Hematopoietic multipotent progenitor cell treated with erythropoietin and hydrocortisone succinate and interleukin-3 and kit ligand, for 6 days (in vitro differentiated cells): Measurements from ENCODE around the gene DARS1.
"Not testable (repeated sequence)": the region's sequence is repeated elsewhere in the genome, so short reads cannot be mapped to it uniquely, and the experiment has no call there.

Source experiments
- DNase-seq: peaks from one replicate; pipeline ENCODE4 v3.0.0-alpha.2; 2015

DARS1 gene

DNA sequence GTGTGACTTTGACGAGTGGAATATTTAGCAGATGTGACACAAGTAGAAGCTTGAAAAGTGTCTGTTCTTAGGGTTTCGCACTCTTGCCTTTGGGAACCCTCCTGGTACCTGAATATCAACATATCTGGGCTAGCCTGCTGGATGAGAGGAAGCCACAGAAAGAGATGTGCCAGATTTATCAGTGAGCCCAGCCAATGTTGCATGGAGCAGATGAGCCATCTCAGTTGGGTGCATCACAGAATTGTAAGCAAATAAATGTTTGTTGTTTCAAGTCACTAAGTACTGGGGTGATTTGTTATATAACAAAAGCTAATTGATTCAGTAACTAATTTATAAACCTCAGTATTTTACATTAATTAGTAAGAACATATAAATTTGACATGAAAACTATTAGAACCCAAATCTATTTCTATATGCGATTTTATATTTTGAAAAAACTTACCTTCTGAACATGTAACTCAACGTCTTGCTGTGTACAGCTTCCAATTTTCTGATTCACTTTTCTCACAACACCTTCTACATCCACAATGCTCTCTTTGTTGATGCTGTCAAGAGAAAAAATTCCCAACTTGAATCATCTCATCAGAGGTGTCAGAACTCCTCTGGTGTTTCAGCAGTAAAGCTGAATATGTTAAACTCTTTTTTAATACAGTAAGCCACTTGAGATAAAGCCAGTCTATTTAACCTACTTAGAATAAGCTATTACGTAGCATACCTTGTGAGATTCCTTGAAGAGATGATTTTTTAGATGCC, 42.3 kb downstream of the DARS1 start:
- no peak for DNase-seq

- DNase-seq, result no peak
These were observed 48.9 kb downstream of the DARS1 start for GRCh38 chr2:135936524-135936923.

DNA sequence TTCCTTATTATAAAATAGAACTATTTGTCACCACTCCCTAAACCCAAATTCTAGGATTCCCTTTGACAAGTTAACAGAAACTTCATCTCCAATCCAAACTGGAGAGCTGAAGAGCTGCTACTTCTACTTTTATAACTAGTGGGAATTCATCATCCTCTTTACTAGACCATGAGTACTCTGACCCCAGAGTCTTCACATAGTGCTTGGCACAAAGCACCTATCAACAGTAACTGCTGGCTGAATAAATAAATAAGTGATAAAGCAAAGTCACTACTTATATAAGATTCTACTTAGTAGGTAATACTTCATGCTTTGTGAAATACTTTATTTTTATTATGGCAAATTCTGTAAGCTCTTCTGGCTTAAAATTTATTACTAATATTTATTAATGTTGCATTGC, 49.5 kb downstream of the DARS1 start:
- DNase-seq, result no peak

GRCh38 chr2:135931776-135932443, 53.5 kb downstream of the DARS1 start:
- DNase-seq, result peak; percentile 60

DNA sequence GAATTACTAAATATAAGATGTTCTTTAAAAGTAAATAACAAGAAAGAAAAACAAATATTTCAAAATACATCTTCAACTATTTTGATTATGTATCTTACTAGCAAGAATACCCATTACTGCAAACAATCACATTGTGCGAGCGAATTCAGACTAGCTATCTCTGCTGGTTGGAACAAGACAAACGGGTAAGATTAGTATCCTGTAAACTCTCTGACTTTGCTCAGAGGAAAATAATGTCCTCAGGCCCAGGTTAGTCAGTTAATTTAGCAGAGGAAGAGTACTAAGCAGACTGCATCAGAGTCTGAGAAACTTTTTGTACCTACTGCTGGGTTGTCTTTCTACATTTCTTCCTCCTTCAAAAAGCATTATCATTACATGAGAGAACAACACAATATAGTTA, 58.8 kb downstream of the DARS1 start:
- no peak for DNase-seq

- no peak for DNase-seq
These were observed 59.9 kb downstream of the DARS1 start for GRCh38 chr2:135925571-135925970.

- DNase-seq, result peak; percentile 73
These were observed 69.2 kb downstream of the DARS1 start for GRCh38 chr2:135916207-135916606.

DNA sequence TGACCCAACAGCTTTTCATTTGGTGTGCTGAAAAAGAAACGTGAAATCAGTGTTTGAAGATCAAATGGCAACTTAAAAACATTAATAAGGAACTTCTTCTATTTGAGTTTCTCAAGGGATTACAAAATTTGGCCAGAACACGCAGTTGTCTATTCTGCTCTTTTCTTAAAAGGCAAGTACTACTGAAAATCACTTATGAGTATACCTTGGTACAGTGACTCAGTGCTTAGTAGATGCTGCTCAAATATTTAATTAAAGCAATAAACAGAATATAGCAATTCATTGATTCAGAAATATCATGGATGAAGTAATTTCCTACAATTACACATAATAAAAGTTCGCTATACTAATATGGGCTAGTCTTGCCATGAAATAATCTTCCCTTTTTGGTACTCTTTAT, 70.9 kb downstream of the DARS1 start:
- DNase-seq, result no peak

- peak; percentile 84 for DNase-seq
These were observed 71.6 kb downstream of the DARS1 start for GRCh38 chr2:135913727-135914365.

DNA sequence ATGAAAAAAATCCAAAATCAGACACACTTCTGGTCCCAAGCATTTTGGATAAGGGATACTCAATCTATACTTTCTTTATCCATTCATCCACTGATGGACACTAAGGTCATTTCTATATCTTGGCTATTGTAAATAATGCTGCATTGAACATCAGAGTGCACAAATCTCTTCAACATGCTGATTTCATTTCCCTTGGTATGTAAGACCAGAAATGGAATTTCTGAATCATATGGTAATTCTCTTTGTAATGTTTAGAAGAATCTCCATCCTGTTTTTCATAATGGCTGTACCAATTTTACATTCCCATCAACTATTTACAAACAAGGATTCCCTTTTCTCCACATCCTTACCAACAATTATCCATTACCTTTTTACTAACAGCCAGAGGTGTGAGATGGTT, 75.5 kb downstream of the DARS1 start:
- DNase-seq, result no peak

GRCh38 chr2:135905679-135906078, 79.7 kb downstream of the DARS1 start:
- DNase-seq, result no peak

- DNase-seq, result peak; percentile 57
These were observed 81.0 kb downstream of the DARS1 start for GRCh38 chr2:135904341-135904989.

GRCh38 chr2:135903650-135904049, 81.8 kb downstream of the DARS1 start:
- no peak for DNase-seq

DNA sequence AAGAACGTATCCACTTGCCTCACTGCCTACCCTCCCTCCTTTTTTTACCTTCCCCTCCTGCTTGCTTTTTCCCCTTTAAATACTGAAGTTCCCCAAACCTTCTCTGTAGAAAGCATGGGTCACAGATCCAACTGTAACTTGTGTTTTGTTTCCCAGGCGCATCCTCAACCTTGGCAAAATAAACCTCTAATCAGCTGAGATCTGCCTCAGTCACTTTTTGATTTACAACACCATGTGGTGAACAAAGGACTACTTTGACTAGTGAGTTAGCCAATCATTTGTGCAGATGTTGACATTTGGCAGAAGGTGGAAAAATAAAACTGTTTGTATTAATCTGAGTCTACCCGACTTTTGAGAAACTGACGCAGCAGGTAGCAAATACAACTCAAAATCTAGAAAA, 85.9 kb downstream of the DARS1 start:
- no peak for DNase-seq

DNA sequence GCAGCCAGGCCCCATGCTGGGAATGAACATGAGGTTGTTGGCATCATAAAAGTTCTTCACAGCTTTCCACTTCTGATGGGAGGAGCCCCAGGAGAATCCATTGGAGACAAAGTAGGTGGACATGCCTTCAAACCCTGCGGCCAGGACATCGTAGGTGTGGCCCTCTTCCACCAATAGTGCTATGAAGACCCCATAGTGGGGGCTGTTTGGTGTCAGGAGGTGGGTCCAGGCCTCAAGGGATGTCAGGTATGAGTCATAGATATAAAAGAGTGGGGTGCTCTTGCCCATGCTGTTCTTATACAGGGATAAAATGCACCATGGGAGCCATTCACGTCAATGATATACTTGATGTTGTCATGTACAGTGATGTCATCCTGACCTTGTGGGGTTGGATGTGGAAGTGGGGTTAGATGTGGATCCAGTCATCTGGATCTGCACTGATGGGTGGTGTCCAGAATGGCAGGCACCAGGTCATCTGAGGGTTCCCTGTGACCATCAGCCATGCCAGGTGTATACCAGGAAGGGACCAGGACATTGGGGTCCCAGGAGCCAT, 87.1 kb downstream of the DARS1 start:
- no peak for DNase-seq

- no peak for DNase-seq
These were observed 90.5 kb downstream of the DARS1 start for GRCh38 chr2:135894930-135895329.

DNA sequence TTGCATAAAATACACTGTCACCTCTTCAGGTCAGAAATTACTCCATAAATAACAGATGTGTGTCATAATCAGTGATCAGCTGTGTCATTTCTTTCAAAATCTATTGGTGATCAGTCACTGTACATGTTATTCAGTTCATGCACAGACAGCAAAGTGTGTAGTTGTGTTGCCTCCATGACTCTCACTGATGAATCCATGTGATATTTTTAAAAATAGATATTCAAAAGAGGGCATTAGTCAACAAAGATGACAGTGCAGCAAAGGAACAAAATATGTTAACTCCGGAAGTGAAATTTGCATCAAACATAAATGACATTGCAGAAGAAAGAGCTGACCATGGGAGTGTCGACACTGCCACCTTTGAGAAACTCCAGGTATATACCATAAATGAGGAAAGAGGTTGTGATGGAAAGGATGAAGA, 92.0 kb downstream of the DARS1 start:
- no peak for DNase-seq

DNA sequence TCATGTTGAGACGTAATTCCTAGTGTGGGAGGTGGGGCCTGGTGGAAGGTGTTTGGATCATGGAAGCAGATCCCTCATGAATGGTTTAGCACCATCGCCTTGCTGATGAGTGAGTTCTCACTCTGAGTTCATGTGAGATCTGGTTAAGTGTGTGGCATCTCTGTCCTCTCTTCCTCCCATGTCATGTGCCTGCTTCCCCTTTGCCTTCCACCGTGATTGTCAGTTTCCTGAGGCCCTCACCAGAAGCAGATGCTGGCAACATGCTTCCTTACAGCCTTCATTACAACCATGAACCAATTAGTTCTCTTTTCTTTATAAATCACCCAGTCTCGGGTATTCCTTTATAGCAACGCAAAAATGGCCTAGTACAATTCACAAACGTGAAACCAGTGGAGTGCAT, 94.6 kb downstream of the DARS1 start:
- peak; percentile 25 for DNase-seq

GRCh38 chr2:135890149-135890548, 95.3 kb downstream of the DARS1 start:
- DNase-seq, result no peak

- DNase-seq, result not testable (repeated sequence)
These were observed 96.8 kb downstream of the DARS1 start for GRCh38 chr2:135888587-135888986.

- no peak for DNase-seq
These were observed 99.7 kb downstream of the DARS1 start for GRCh38 chr2:135885709-135886108.

DNA sequence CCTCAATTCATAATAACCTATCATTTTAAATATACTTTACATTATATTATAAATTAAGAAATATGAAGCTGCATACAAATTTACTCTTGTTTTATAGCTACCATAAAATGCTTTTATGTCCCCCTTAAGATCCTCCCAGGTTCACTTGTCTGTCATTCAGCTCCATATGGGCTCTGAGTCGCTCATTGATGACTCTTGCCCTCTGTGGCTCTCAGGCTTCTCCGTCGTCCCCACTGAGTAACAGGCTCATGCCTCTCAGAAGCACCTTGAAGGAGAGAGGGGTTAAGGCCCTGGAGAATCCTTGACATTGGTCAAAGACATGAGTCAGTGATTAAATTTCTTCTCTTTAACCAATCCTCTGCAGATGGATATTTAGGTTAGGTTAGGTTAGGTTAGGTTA, 103.0 kb downstream of the DARS1 start:
- DNase-seq, result no peak

- not testable (repeated sequence) for DNase-seq
These were observed 108.7 kb downstream of the DARS1 start for GRCh38 chr2:135876770-135877169.
